Lung (tissue), 12 donors: ENCODE results near the gene GRID1. TPM values are rescaled to one million over a fixed set of nuclear protein-coding genes. Genes with fewer than 3 reads are reported as not detected.
A peak's percentile ranks its signal among the peaks of the same experiment; 100 is the strongest.

Experiments
- ATAC-seq: fragments of 200-7000 bp; cut with Tn5 transposase; one replicate; pipeline ENCODE4 v1.9.1; 2020; ENCODE audit warnings: moderate number of reproducible peaks; ENCODE audit not compliant: insufficient read depth, low FRiP score
- DNase-seq, 3 donors: peaks; one replicate each; pipeline ENCODE4 v3.0.0-alpha.2; 2013 to 2017
- H3K27ac ChIP-seq, 2 donors: one replicate each; pipeline ENCODE4 v1.5.1; 2013; ENCODE audit warnings: mild to moderate bottlenecking in 2 of 2, moderate library complexity in 2 of 2, control low read depth in 1 of 2, inconsistent platforms in 1 of 2, low read depth in 1 of 2, low read length in 1 of 2
- H3K27me3 ChIP-seq, 3 donors: one replicate each; pipeline ENCODE4 v1.5.1; 2013; ENCODE audit warnings: low read length in 2 of 3; ENCODE audit not compliant: control insufficient read depth in 3 of 3, insufficient read depth in 3 of 3
- H3K36me3 ChIP-seq, 4 donors: one replicate each; pipeline ENCODE4 v1.5.1; 2013; ENCODE audit warnings: low read length in 4 of 4, mild to moderate bottlenecking in 1 of 4, moderate library complexity in 1 of 4; ENCODE audit not compliant: control insufficient read depth in 4 of 4, insufficient read depth in 4 of 4
- H3K4me1 ChIP-seq, 5 donors: one replicate each; pipeline ENCODE4 v1.5.1; 2013; ENCODE audit warnings: low read length in 5 of 5, mild to moderate bottlenecking in 2 of 5, moderate library complexity in 1 of 5; ENCODE audit not compliant: control insufficient read depth in 5 of 5, insufficient read depth in 5 of 5
- H3K4me3 ChIP-seq: one replicate; pipeline ENCODE4 v1.5.1; 2013; ENCODE audit warnings: mild to moderate bottlenecking, control low read depth, moderate library complexity
- H3K9ac ChIP-seq, 2 donors: one replicate each; pipeline ENCODE4 v1.5.1; 2013; ENCODE audit warnings: low read length in 2 of 2, control low read depth in 1 of 2; ENCODE audit not compliant: insufficient read depth in 1 of 2
- H3K9me3 ChIP-seq, 4 donors: one replicate each; pipeline ENCODE4 v1.5.1; 2013; ENCODE audit warnings: low read length in 3 of 4, mild to moderate bottlenecking in 1 of 4, moderate library complexity in 1 of 4; ENCODE audit not compliant: control insufficient read depth in 4 of 4, insufficient read depth in 3 of 4
- CTCF ChIP-seq: IDR thresholded peaks from 2 replicates; pipeline ENCODE4 v1.5.1; 2012; ENCODE audit warnings: mild to moderate bottlenecking; ENCODE audit errors: control extremely low read depth, extremely low read depth
- WGBS, 2 donors: extraction: QIAGEN DNeasy Blood & Tissue Kit; methylation state at CpG; one replicate each; pipeline ENCODE4 v1.1.7; 2013; 5-methylcytosine and 5-hydroxymethylcytosine counted together
- polyA plus RNA-seq, 2 donors: library from polyadenylated mRNA; stranded (reverse); fragments of 200-250 nt; gene quantifications; one replicate each; pipeline ENCODE4 v1.2.1, GENCODE V29; 2013
- total RNA-seq, 2 donors: library from RNA; depleted of rRNA in 1 of 2; stranded (reverse); fragments of >200 nt in 1 of 2; gene quantifications; one replicate each; pipeline ENCODE4 v1.2.1, GENCODE V29; 2014 to 2021
- donor health status: control.
- donor health status: control.
- donor health status: Bipolar disorder and iron deficiency.
- donor health status: healthy.
- donor health status: DM: yes; HTN: yes; CAD: no.

GRID1 gene
- total and polyA plus RNA-seq, 4 donors, result 1.1 to 3.6 (median 2.2) TPM

DNA sequence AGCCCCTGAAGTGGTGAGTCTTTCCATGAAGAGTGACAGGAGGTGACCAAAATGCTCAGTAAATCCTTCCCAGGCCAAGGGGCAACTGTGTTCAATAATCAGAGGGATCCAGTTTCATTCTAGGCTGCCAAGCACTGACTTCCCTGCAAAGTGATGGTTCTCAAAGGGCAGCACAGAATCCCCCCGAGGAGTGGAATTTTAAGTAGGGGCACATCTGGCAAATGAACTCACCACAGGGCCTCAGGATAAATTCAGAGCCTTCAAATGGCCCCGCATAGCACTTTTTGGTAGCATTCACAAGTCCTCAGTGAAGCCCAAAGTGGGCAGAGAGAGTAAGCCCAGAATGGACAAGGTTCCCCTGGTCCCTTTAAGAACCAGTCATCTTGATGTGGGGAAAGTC is 602.5 kb downstream of the GRID1 start:
- WGBS, 2 donors, result 62 to 68% methylated on average over 2 of the region's 2 CpGs
- Histone ChIP-seq H3K9ac (no peak overlapping the region), H3K4me3 (no peak overlapping the region), H3K36me3 (no peaks in the 10 kb centered on the region), H3K4me1 (peaks cover 0 to 6% (median 2%) of the 10 kb centered on the region in 5 donors), H3K9me3 (no peaks in the 10 kb centered on the region), H3K27me3 (no peaks in the 10 kb centered on the region), H3K27ac (no peak overlapping the region)
- no peak for ATAC-seq
- TF ChIP-seq CTCF, result no peak
- DNase-seq, result no peak

DNA sequence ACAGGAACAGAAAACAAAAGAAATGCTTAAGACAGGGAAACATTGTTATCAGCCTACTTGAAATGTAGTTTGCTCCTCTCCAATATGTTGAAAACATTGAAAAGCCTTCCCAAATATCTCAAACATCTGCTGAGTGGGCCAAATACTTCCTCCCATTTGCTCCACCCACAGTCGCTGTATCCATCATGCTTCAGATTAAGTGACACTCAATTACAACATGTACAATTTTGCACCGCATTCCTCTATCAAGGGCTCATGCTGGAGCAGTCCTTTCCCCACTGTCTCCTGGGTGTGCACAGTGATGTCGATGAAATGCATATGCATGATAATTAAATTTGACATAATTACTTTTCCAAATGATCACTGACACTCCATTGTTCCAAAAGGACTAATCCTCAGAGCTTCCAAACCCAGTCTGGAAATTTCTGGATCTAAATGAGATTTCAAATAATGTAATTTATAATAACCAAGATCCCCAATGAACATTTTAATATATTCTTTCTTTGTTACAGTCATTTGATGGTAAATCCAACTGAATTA is 604.6 kb downstream of the GRID1 start:
- TF ChIP-seq CTCF, result no peak
- Histone ChIP-seq H3K4me3 (no peak overlapping the region), H3K27ac (no peak overlapping the region), H3K36me3 (no peaks in the 10 kb centered on the region), H3K27me3 (no peaks in the 10 kb centered on the region), H3K4me1 (peaks cover 0 to 6% (median 2%) of the 10 kb centered on the region in 5 donors), H3K9me3 (no peaks in the 10 kb centered on the region), H3K9ac (no peak overlapping the region)
- DNase-seq (peak in 2 of 3 donors; percentile 16 to 21), ATAC-seq (no peak)
- 59 to 88% methylated on average over 3 of the region's 3 CpGs for WGBS, 2 donors

DNA sequence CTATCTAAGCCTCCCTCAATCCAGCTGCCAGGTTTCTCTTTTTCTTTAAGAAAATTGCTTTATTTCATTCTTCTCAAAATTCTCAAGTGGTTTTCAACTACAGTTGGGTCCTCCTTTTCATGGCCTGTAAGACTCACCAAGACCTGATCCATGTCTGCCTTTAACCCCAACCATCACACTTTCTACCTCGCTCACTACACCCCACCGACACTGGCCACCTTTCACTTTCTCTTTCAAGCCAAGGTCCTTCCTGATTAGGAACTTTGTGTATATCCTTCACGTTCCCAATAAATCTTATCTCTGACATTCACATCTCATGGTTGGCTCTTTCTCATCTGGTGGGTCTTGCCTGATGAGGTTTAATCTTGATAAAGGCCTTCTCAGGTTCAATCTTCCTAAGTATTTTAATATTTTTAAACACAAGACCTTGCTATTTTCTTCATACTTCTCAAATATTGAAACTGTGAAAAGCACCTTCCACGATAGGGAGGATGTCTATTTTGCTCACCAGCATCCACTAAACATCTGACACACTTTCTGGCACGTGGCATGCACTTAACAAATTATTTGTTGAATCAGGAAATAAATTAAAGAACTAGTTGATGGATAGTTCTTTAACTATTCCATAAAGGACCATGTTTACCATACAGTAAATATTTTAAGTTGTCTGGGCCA is 624.8 kb downstream of the GRID1 start:
- no peaks in the 10 kb centered on the region for H3K36me3 ChIP-seq
- TF ChIP-seq CTCF, result no peak
- H3K9ac ChIP-seq, result no peak overlapping the region
- H3K4me1 ChIP-seq, result no peaks in the 10 kb centered on the region
- H3K9me3 ChIP-seq, result peaks cover 0 to 7% (median 0%) of the 10 kb centered on the region in 4 donors
- 51 to 68% methylated on average over 5 of the region's 5 CpGs for WGBS, 2 donors
- H3K27ac ChIP-seq, result no peak overlapping the region
- H3K27me3 ChIP-seq, result no peaks in the 10 kb centered on the region
- ATAC-seq (no peak), DNase-seq (no peak)
- H3K4me3 ChIP-seq, result no peak overlapping the region
